Body of pancreas (tissue), 4 donors: ENCODE data around the gene KCP. TPM values are rescaled to one million over a fixed set of nuclear protein-coding genes. Genes with fewer than 3 reads are reported as not detected.
A peak's percentile ranks its signal among the peaks of the same experiment; 100 is the strongest.

Experiments used
- ATAC-seq: fragments of 150-250 bp; one replicate; pipeline ENCODE4 v1.9.1; 2016
- DNase-seq, 4 donors: peaks; one replicate each; pipeline ENCODE4 v3.0.0-alpha.2; 2019
- H3K27ac ChIP-seq, 4 donors: fragments of 200-600 bp; sonication (generic); 1 replicate in 3 of 4; 2 replicates in 1 of 4; pipeline versions ENCODE4 v1.5.1 to v1.6.1; 2016 to 2019; ENCODE audit warnings: mild to moderate bottlenecking in 1 of 4, mixed read lengths in 1 of 4, moderate library complexity in 1 of 4
- H3K27me3 ChIP-seq, 2 donors: fragments of 200-600 bp; sonication (generic); one replicate each; pipeline ENCODE4 v1.6.0; 2016; ENCODE audit warnings: mild to moderate bottlenecking in 1 of 2
- H3K36me3 ChIP-seq, 2 donors: fragments of 200-600 bp; sonication (generic); replicated peaks in 1 of 2; 2 replicates each; pipeline ENCODE4 v1.5.1; 2016; ENCODE audit warnings: low read depth in 2 of 2; ENCODE audit not compliant: insufficient read depth in 1 of 2
- H3K4me1 ChIP-seq: fragments of 200-600 bp; sonication (generic); one replicate; pipeline ENCODE4 v1.6.0; 2016
- H3K4me3 ChIP-seq, 2 donors: fragments of 200-600 bp; sonication (generic); 1 replicate in 1 of 2; 2 replicates in 1 of 2; pipeline ENCODE4 v1.5.1; 2016 to 2019
- H3K9me3 ChIP-seq, 3 donors: fragments of 200-600 bp; sonication (generic); 1 replicate in 2 of 3; 2 replicates in 1 of 3; pipeline ENCODE4 v1.5.1; 2016
- POLR2A ChIP-seq, 3 donors: fragments of 450-650 bp; IDR thresholded peaks; one replicate each; pipeline ENCODE4 v1.6.1; 2016; ENCODE audit warnings: antibody characterized with exemption in 3 of 3, mild to moderate bottlenecking in 2 of 3
- WGBS, 2 donors: methylation state at CpG; one replicate each; pipeline ENCODE4 v1.1.5; 2017; 5-methylcytosine and 5-hydroxymethylcytosine counted together
- intact Hi-C: fragments of 100-400 bp; cut with DNase I; formaldehyde crosslinking; loops from one replicate; pipeline ENCODE4 v1.15.1; 2023
- total RNA-seq, 2 donors: library from RNA; depleted of rRNA; stranded (reverse); fragments of >200 nt; gene quantifications; one replicate each; pipeline ENCODE4 v1.1.0, GENCODE V29; 2016
- TF ChIP-seq, protein P1 (sequence below), 7 experiments: fragments of 450-650 bp in 4 of 7; fragments of 200-600 bp in 3 of 7; sonication (generic) in 3 of 7; IDR thresholded peaks; one replicate each; pipeline ENCODE4 v1.5.1; 2016 to 2019; ENCODE audit warnings: antibody characterized with exemption in 7 of 7

The KCP gene
- total RNA-seq, 2 donors from 2014 or later: 0.33 TPM; not detected in 1

DNA sequence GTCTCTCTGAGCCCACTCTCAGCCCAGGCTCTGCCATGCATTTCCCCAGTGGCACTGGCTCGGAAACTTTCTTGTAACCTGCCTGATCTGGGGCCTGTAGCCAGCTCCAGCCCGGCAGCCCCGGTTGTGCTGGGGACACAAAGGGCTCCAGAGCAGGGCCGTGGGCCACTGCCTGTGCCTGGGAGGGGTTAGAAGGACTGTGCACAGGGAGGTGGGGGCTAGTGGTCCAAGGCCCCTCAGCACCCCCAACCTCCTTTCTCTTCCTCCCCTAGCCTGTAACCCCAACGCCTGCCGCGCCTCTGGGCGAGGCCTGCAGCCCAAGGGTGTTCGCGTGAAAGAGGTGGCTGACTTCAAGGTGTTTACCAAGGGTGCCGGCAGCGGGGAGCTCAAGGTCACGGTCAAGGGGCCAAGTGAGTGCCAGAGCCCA, 70.7 kb downstream of the KCP start:
- 66 to 73% methylated on average over 7 to 13 of the region's 13 CpGs for WGBS, 2 donors
- no peaks in the 10 kb centered on the region for H3K9me3 ChIP-seq
- no peaks in the 10 kb centered on the region for H3K27me3 ChIP-seq
- peak in 1 of 4 donors; percentile 10 for DNase-seq
- no peaks in the 10 kb centered on the region for H3K36me3 ChIP-seq
- H3K4me1 ChIP-seq: no peaks in the 10 kb centered on the region
- no peak overlapping the region for H3K27ac ChIP-seq
- intact Hi-C loops: no loop called here
- ATAC-seq: no peak
- TF ChIP-seq POLR2A (IDR thresholded peaks at IDR 0.05): no peak
- TF ChIP-seq, protein P1, sequence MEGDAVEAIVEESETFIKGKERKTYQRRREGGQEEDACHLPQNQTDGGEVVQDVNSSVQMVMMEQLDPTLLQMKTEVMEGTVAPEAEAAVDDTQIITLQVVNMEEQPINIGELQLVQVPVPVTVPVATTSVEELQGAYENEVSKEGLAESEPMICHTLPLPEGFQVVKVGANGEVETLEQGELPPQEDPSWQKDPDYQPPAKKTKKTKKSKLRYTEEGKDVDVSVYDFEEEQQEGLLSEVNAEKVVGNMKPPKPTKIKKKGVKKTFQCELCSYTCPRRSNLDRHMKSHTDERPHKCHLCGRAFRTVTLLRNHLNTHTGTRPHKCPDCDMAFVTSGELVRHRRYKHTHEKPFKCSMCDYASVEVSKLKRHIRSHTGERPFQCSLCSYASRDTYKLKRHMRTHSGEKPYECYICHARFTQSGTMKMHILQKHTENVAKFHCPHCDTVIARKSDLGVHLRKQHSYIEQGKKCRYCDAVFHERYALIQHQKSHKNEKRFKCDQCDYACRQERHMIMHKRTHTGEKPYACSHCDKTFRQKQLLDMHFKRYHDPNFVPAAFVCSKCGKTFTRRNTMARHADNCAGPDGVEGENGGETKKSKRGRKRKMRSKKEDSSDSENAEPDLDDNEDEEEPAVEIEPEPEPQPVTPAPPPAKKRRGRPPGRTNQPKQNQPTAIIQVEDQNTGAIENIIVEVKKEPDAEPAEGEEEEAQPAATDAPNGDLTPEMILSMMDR (IDR thresholded peaks at IDR 0.05): no peak
- H3K4me3 ChIP-seq: no peak overlapping the region

DNA sequence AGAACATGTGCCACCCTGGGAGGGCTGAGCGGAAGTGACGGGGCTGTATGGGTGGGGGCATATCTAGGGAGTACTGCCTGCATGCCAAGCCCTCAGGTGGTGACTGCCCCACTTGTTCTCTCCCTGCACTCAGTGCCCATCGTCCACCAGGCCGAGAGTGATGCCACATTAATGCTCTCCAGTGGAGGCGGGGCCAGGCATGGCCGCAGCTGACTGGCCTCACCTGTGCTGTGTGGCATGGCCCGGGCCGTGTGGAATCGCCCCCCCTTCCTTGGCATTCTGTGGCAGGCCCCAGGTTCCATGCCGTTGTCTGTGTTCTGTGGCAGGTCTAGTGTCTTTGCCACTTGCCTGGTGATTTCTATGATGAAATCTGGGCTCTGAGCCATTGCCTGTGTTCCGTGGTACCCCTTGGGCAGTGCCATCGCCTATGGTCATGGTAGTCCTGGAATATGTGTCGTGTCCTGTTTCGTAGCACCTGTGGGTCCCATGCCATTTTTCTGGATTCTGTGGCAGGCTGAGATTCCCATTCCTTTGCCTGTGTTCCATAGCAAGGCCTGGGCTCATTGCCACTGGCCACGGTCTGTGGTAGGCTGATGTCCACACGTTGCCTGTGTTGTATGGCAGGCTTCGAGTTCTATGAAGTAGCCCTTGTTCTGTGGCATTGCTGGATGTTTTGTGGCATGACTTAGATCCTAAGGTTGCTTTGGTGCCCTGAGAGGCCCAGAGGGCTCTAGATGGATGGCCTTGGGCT, 71.4 kb downstream of the KCP start:
- no peak overlapping the region for H3K27ac ChIP-seq
- 89 to 94% methylated on average over 16 to 17 of the region's 17 CpGs for WGBS, 2 donors
- intact Hi-C loops: no loop called here

DNA sequence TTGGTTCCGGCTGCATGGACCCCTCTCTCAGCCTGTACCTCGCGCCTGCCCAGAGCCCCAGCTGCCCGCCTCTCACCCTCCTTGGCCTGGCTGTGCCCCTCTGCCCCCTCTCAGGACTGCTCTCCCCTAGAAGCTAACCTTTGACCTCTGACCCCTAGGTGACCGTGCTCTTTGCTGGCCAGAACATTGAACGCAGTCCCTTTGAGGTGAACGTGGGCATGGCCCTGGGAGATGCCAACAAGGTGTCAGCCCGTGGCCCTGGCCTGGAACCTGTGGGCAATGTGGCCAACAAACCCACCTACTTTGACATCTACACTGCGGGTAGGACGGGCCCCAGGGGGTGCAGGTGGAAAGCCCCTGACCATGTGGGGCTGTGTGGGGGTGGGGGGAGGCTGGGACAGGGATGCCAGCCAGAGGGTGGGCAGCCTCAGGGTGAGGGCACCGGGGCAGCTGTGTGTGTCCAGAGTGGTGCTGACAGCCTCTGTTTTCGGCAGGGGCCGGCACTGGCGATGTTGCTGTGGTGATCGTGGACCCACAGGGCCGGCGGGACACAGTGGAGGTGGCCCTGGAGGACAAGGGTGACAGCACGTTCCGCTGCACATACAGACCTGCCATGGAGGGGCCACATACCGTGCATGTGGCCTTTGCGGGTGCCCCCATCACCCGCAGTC, 72.3 kb downstream of the KCP start:
- DNase-seq (no peak), ATAC-seq (no peak)
- Histone ChIP-seq H3K4me3 (no peak overlapping the region), H3K27ac (no peak overlapping the region), H3K36me3 (no peaks in the 10 kb centered on the region), H3K4me1 (no peaks in the 10 kb centered on the region), H3K27me3 (no peaks in the 10 kb centered on the region), H3K9me3 (no peaks in the 10 kb centered on the region)
- intact Hi-C loops: no loop called here
- TF ChIP-seq POLR2A (IDR thresholded peaks at IDR 0.05): no peak
- TF ChIP-seq, protein P1 (IDR thresholded peaks at IDR 0.05): no peak
- WGBS, 2 donors: 91% methylated on average over 13 to 21 of the region's 22 CpGs

More for the DNA sequence above, 71.4 kb downstream of the KCP start:
- H3K4me3 ChIP-seq: no peak overlapping the region
- no peaks in the 10 kb centered on the region for H3K36me3 ChIP-seq
- ATAC-seq (no peak), DNase-seq (peak in 1 of 4 donors; percentile 3)
- H3K9me3 ChIP-seq: no peaks in the 10 kb centered on the region
- TF ChIP-seq, protein P1 (IDR thresholded peaks at IDR 0.05): no peak
- TF ChIP-seq POLR2A (IDR thresholded peaks at IDR 0.05): no peak
- H3K4me1 ChIP-seq: no peaks in the 10 kb centered on the region
- H3K27me3 ChIP-seq: no peaks in the 10 kb centered on the region

DNA sequence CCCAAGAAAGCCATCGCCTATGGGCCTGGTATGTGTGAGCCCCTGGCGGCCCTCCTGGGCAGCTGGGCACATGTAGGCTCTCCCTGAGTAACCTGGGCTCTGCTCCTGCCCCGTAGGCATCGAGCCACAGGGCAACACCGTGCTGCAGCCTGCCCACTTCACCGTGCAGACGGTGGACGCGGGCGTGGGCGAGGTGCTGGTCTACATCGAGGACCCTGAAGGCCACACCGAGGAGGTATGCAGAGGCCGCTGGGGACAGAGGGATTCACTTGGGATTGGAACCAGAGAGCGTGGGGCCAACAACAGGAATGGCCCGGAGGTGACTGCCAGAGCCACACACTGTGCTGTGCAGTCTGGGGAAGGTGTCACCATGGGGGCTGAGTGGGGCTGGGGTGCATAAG, 73.0 kb downstream of the KCP start:
- Histone ChIP-seq H3K9me3 (no peaks in the 10 kb centered on the region), H3K4me1 (no peaks in the 10 kb centered on the region), H3K4me3 (no peak overlapping the region), H3K27ac (no peak overlapping the region), H3K27me3 (no peaks in the 10 kb centered on the region), H3K36me3 (no peaks in the 10 kb centered on the region)
- intact Hi-C loops: no loop called here
- TF ChIP-seq, protein P1 (IDR thresholded peaks at IDR 0.05): no peak
- TF ChIP-seq POLR2A (IDR thresholded peaks at IDR 0.05): no peak
- no peak for ATAC-seq
- 69 to 91% methylated on average over 5 to 16 of the region's 16 CpGs for WGBS, 2 donors
- DNase-seq: no peak
